ENCODE results near the gene MTG1. TPM values are rescaled to one million over a fixed set of nuclear protein-coding genes. Genes with fewer than 3 reads are reported as not detected.
"Not testable (repeated sequence)": the region's sequence is repeated elsewhere in the genome, so short reads cannot be mapped to it uniquely, and the experiment has no call there.

The MTG1 gene
- polyA plus RNA-seq, 1 donor from 2014 or later: 51.8 TPM

DNA sequence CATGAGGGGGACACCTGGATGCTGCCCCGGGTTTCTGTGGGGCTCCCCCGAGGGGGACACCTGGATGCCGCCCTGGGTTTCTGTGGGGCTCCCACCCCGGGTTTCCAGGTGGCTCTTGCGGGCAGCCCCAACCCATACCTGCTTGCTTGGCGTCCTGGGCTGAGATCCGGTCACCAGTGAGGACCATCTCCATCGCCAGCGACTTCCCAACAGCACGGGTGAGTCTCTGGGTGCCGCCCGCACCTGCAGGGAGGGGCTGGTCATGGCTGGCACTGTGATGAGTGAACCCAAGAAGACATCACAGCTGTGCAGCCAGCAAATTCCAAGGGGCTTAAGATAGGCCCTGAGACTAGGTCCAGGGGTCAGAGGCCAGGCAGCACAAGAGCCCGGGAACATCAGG lies 27.2 kb upstream of the MTG1 start:
- peaks cover 2% of the 10 kb centered on the region for H3K36me3 Mint-ChIP-seq
- H3K4me3 Mint-ChIP-seq: no peak overlapping the region
- H3K9me3 Mint-ChIP-seq: no peaks in the 10 kb centered on the region
- H3K27me3 Mint-ChIP-seq: no peaks in the 10 kb centered on the region
- peaks cover 6 to 7% (median 6%) of the 10 kb centered on the region in 3 donors for H3K4me1 Mint-ChIP-seq
- H3K27ac Mint-ChIP-seq: no peak overlapping the region

GRCh38 chr10:133367461-133367860 lies 26.5 kb upstream of the MTG1 start:
- H3K9me3 Mint-ChIP-seq, H3K27ac Mint-ChIP-seq, H3K4me3 Mint-ChIP-seq, H3K36me3 Mint-ChIP-seq, H3K27me3 Mint-ChIP-seq, H3K4me1 Mint-ChIP-seq: not testable (repeated sequence)

- H3K4me3 Mint-ChIP-seq: no peak overlapping the region
- peaks cover 0 to 3% (median 0%) of the 10 kb centered on the region in 3 donors for H3K4me1 Mint-ChIP-seq
- peaks cover 2% of the 10 kb centered on the region for H3K36me3 Mint-ChIP-seq
- H3K27ac Mint-ChIP-seq: no peak overlapping the region
- no peaks in the 10 kb centered on the region for H3K27me3 Mint-ChIP-seq
- no peaks in the 10 kb centered on the region for H3K9me3 Mint-ChIP-seq
Measured at GRCh38 chr10:133368153-133368552, 25.8 kb upstream of the MTG1 start.

- no peaks in the 10 kb centered on the region for H3K9me3 Mint-ChIP-seq
- H3K27ac Mint-ChIP-seq: peak overlapping the region in 1 of 3 donors; percentile 53
- H3K36me3 Mint-ChIP-seq: no peaks in the 10 kb centered on the region
- peaks cover 3 to 10% (median 4%) of the 10 kb centered on the region in 3 donors for H3K4me1 Mint-ChIP-seq
- H3K27me3 Mint-ChIP-seq: no peaks in the 10 kb centered on the region
- peak overlapping the region in 3 of 4 donors; percentile 23 to 82 (median 60) for H3K4me3 Mint-ChIP-seq
Measured at GRCh38 chr10:133370030-133370786, 23.7 kb upstream of the MTG1 start.

- Mint-ChIP-seq H3K27me3 (no peaks in the 10 kb centered on the region), H3K4me1 (peaks cover 3 to 11% (median 8%) of the 10 kb centered on the region in 3 donors), H3K27ac (no peak overlapping the region), H3K4me3 (peak overlapping the region in 3 of 4 donors; percentile 71 to 85 (median 84)), H3K36me3 (no peaks in the 10 kb centered on the region), H3K9me3 (no peaks in the 10 kb centered on the region)
Measured at GRCh38 chr10:133372507-133372906, 21.4 kb upstream of the MTG1 start.

GRCh38 chr10:133373174-133374090 lies 20.5 kb upstream of the MTG1 start, which contains the start of gene ECHS1:
Gene ECHS1 (minus strand): TSS chr10:133373354. CDS start chr10:133373333, 21 bp downstream.
- peaks cover 3 to 11% (median 11%) of the 10 kb centered on the region in 3 donors for H3K4me1 Mint-ChIP-seq

GRCh38 chr10:133375357-133376115 lies 18.4 kb upstream of the MTG1 start:
- no peaks in the 10 kb centered on the region for H3K9me3 Mint-ChIP-seq
- H3K36me3 Mint-ChIP-seq: no peaks in the 10 kb centered on the region
- peak overlapping the region in 2 of 4 donors; percentile 69 to 77 for H3K4me3 Mint-ChIP-seq
- peak overlapping the region in 1 of 3 donors; percentile 68 for H3K27ac Mint-ChIP-seq
- peaks cover 5 to 16% (median 13%) of the 10 kb centered on the region in 3 donors for H3K4me1 Mint-ChIP-seq
- H3K27me3 Mint-ChIP-seq: no peaks in the 10 kb centered on the region

More at GRCh38 chr10:133373174-133374090, 20.5 kb upstream of the MTG1 start, which contains the start of gene ECHS1:
- no peaks in the 10 kb centered on the region for H3K9me3 Mint-ChIP-seq
- no peaks in the 10 kb centered on the region for H3K36me3 Mint-ChIP-seq
- H3K27ac Mint-ChIP-seq: peak within 1 kb of the TSS; percentile 20 to 91 (median 68)
- no peaks in the 10 kb centered on the region for H3K27me3 Mint-ChIP-seq
- H3K4me3 Mint-ChIP-seq: peak within 1 kb of the TSS; percentile 81 to 94 (median 83)

GRCh38 chr10:133376183-133376582 lies 17.8 kb upstream of the MTG1 start:
- not testable (repeated sequence) for H3K36me3 Mint-ChIP-seq, H3K9me3 Mint-ChIP-seq, H3K27me3 Mint-ChIP-seq
- H3K4me1 Mint-ChIP-seq: peaks cover 10 to 17% (median 17%) of the 10 kb centered on the region in 3 donors
- H3K27ac Mint-ChIP-seq: peak overlapping the region in 2 of 3 donors; percentile 43 to 74
- peak overlapping the region in 3 of 4 donors; percentile 34 to 74 (median 69) for H3K4me3 Mint-ChIP-seq

- Mint-ChIP-seq H3K9me3 (no peaks in the 10 kb centered on the region), H3K36me3 (no peaks in the 10 kb centered on the region), H3K4me3 (peak overlapping the region; percentile 58 to 78 (median 74)), H3K4me1 (peaks cover 16 to 24% (median 21%) of the 10 kb centered on the region in 3 donors), H3K27ac (peak overlapping the region in 1 of 3 donors; percentile 70), H3K27me3 (no peaks in the 10 kb centered on the region)
Measured at GRCh38 chr10:133377025-133377817, 16.7 kb upstream of the MTG1 start.

- H3K27ac Mint-ChIP-seq: peak overlapping the region in 2 of 3 donors; percentile 70 to 77
Measured at GRCh38 chr10:133377818-133378250, 16.1 kb upstream of the MTG1 start.

GRCh38 chr10:133378251-133379096 lies 15.5 kb upstream of the MTG1 start:
- H3K27ac Mint-ChIP-seq: peak overlapping the region; percentile 31 to 77 (median 70)
- no peaks in the 10 kb centered on the region for H3K27me3 Mint-ChIP-seq
- peaks cover 16 to 24% (median 23%) of the 10 kb centered on the region in 3 donors for H3K4me1 Mint-ChIP-seq
- H3K9me3 Mint-ChIP-seq: no peaks in the 10 kb centered on the region
- peak overlapping the region; percentile 69 to 94 (median 90) for H3K4me3 Mint-ChIP-seq
- no peaks in the 10 kb centered on the region for H3K36me3 Mint-ChIP-seq

More at GRCh38 chr10:133377818-133378250, 16.1 kb upstream of the MTG1 start:
- Mint-ChIP-seq H3K4me3 (peak overlapping the region; percentile 69 to 94 (median 90)), H3K36me3 (no peaks in the 10 kb centered on the region), H3K9me3 (no peaks in the 10 kb centered on the region), H3K4me1 (peaks cover 16 to 24% (median 23%) of the 10 kb centered on the region in 3 donors), H3K27me3 (no peaks in the 10 kb centered on the region)

- peak within 1 kb of the TSS; percentile 86 to 94 (median 90) for H3K4me3 Mint-ChIP-seq
- H3K4me1 Mint-ChIP-seq: peaks cover 14 to 24% (median 18%) of the 10 kb centered on the region in 3 donors
- no peaks in the 10 kb centered on the region for H3K9me3 Mint-ChIP-seq
- H3K27ac Mint-ChIP-seq: peak within 1 kb of the TSS; percentile 31 to 87 (median 77)
- H3K36me3 Mint-ChIP-seq: no peaks in the 10 kb centered on the region
- no peaks in the 10 kb centered on the region for H3K27me3 Mint-ChIP-seq
Measured at GRCh38 chr10:133379152-133379800, 14.7 kb upstream of the MTG1 start, which contains the start of gene PAOX. Gene PAOX (plus strand): TSS chr10:133379262. CDS start chr10:133379317, 55 bp downstream.

Measured in IgD-negative memory B cell (primary cell).